DND-41 (cell line): Measurements from ENCODE around the gene LAMP5.

Experiments
- ATAC-seq: fragments of 200-7000 bp; cut with Tn5 transposase; 3 replicates; pipeline ENCODE4 v1.9.1; 2021; ENCODE audit warnings: low read depth; ENCODE audit not compliant: insufficient read depth
- DNase-seq: peaks from one replicate; pipeline ENCODE4 v3.0.0-alpha.2; 2020
- H2AFZ ChIP-seq: 2 replicates; pipeline ENCODE4 v1.6.0; 2012; ENCODE audit warnings: low read depth, low read length
- H3K27ac ChIP-seq: 2 replicates; pipeline ENCODE4 v1.5.1; 2012; ENCODE audit warnings: low read length, inconsistent platforms
- H3K27me3 ChIP-seq: fragments of 200-600 bp; sonication (generic); 2 replicates; pipeline ENCODE4 v1.6.0; 2012; ENCODE audit warnings: low read length, mild to moderate bottlenecking, inconsistent platforms; ENCODE audit not compliant: insufficient read depth, poor library complexity
- H3K36me3 ChIP-seq: 2 replicates; pipeline ENCODE4 v1.5.1; 2012; ENCODE audit warnings: low read length, inconsistent platforms; ENCODE audit not compliant: insufficient read depth
- H3K4me1 ChIP-seq: 2 replicates; pipeline ENCODE4 v1.5.1; 2012; ENCODE audit warnings: mild to moderate bottlenecking, low read length; ENCODE audit not compliant: insufficient read depth
- H3K4me2 ChIP-seq: 2 replicates; pipeline ENCODE4 v1.6.0; 2012; ENCODE audit warnings: mild to moderate bottlenecking, moderate library complexity, low read length, inconsistent platforms; ENCODE audit not compliant: insufficient read depth
- H3K4me3 ChIP-seq, 2 experiments: fragments of 200-600 bp in 1 of 2; shearing (Covaris generic) in 1 of 2; 2 replicates each; pipeline ENCODE4 v1.5.1; 2012 to 2016; ENCODE audit warnings: inconsistent platforms in 2 of 2, low read length in 2 of 2, mild to moderate bottlenecking in 2 of 2, low read depth in 1 of 2, moderate library complexity in 1 of 2
- H3K79me2 ChIP-seq: 2 replicates; pipeline ENCODE4 v1.6.0; 2012; ENCODE audit warnings: low read length, inconsistent platforms; ENCODE audit not compliant: insufficient read depth
- H3K9ac ChIP-seq: 2 replicates; pipeline ENCODE4 v1.6.0; 2012; ENCODE audit warnings: low read depth, mild to moderate bottlenecking, inconsistent platforms, low read length, moderate library complexity
- H3K9me3 ChIP-seq: 2 replicates; pipeline ENCODE4 v1.5.1; 2012; ENCODE audit warnings: low read length, moderate library complexity, mild to moderate bottlenecking, inconsistent platforms; ENCODE audit not compliant: insufficient read depth, severe bottlenecking
- H4K20me1 ChIP-seq: 2 replicates; pipeline ENCODE4 v1.6.0; 2012; ENCODE audit warnings: low read length; ENCODE audit not compliant: insufficient read depth
- EZH2 ChIP-seq: IDR thresholded peaks from 3 replicates; pipeline ENCODE4 v1.6.1; 2012; ENCODE audit warnings: borderline replicate concordance, low read depth, mild to moderate bottlenecking, moderate library complexity, low read length, inconsistent platforms; ENCODE audit not compliant: severe bottlenecking
- TF ChIP-seq, protein P1 (sequence below): IDR thresholded peaks from 2 replicates; pipeline ENCODE4 v1.5.1; 2012; ENCODE audit warnings: borderline replicate concordance, low read length, moderate library complexity, mild to moderate bottlenecking; ENCODE audit not compliant: poor library complexity, severe bottlenecking; ENCODE audit errors: extremely low read depth

The LAMP5 gene

DNA sequence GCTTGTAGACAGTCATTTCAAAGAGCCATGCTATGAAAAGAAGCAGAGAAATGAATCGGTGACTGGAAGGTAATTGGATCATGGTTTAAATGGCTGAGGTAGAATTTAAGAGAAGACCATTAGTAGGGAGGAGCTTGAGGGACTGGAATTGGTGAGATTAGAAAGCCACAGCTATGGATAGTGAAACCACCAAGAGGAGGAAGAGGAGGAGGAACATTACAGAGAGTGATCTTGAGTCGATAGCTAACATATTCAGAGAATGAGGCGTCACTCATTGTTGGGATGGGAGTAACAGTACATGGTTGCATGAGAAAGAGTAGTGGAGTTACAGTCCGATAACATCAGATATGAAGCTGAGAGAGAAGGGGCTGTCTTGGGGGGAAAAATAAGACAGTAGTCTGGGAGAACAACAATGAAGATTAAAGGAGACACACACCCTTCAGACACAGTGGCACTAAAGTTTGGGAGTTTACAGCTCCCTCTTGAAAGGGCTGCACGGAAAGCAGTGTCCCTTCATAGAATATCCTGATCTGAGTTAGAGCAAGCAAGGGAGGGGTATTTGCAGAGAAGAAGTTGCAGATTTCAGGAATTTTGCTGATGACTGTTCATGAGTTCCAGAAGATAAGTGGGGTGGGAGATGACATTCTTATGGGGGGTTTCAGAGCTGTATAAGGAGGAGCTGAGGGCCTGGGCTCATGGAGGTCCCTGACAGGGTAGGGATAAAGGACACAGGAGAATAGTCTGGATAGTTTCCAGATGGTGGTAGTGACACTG lies 15.1 kb upstream of the LAMP5 start:
- no peak overlapping the region for H3K9ac ChIP-seq
- H3K79me2 ChIP-seq: no peaks in the 10 kb centered on the region
- no peaks in the 10 kb centered on the region for H3K4me1 ChIP-seq
- H3K36me3 ChIP-seq: no peaks in the 10 kb centered on the region
- ATAC-seq (no peak), DNase-seq (no peak)
- no peaks in the 10 kb centered on the region for H3K27me3 ChIP-seq
- no peak overlapping the region for H3K4me2 ChIP-seq
- no peaks in the 10 kb centered on the region for H4K20me1 ChIP-seq
- H3K9me3 ChIP-seq: no peaks in the 10 kb centered on the region
- H3K4me3 ChIP-seq: no peak overlapping the region
- no peak overlapping the region for H2AFZ ChIP-seq
- H3K27ac ChIP-seq: no peak overlapping the region
- TF ChIP-seq EZH2: no peak
- TF ChIP-seq, protein P1, sequence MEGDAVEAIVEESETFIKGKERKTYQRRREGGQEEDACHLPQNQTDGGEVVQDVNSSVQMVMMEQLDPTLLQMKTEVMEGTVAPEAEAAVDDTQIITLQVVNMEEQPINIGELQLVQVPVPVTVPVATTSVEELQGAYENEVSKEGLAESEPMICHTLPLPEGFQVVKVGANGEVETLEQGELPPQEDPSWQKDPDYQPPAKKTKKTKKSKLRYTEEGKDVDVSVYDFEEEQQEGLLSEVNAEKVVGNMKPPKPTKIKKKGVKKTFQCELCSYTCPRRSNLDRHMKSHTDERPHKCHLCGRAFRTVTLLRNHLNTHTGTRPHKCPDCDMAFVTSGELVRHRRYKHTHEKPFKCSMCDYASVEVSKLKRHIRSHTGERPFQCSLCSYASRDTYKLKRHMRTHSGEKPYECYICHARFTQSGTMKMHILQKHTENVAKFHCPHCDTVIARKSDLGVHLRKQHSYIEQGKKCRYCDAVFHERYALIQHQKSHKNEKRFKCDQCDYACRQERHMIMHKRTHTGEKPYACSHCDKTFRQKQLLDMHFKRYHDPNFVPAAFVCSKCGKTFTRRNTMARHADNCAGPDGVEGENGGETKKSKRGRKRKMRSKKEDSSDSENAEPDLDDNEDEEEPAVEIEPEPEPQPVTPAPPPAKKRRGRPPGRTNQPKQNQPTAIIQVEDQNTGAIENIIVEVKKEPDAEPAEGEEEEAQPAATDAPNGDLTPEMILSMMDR: no peak

DNA sequence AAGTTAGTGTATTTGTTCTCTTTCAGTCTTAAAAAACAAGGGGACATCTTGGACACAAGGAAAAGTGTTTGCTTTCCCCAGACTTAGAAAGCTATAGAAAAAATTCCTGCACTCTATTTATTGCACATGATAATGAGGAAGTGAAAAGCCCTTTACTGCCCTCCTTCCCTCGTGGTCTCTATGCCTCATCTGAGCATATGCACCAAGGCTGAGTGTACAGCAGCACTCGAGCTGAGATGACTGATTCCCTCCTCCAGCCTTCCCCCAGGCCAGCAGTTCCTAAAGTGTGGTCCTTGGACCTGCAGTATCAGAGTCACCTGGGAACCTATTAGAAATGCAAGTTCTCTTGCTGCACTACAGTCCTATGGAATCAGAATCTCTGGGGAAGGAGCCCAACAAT lies 14.3 kb upstream of the LAMP5 start:
- Histone ChIP-seq H3K27me3 (no peaks in the 10 kb centered on the region), H3K36me3 (no peaks in the 10 kb centered on the region), H3K4me2 (no peak overlapping the region), H4K20me1 (no peaks in the 10 kb centered on the region), H3K79me2 (no peaks in the 10 kb centered on the region), H3K9ac (no peak overlapping the region), H3K27ac (no peak overlapping the region), H3K9me3 (no peaks in the 10 kb centered on the region), H3K4me3 (no peak overlapping the region), H3K4me1 (no peaks in the 10 kb centered on the region), H2AFZ (no peak overlapping the region)
- ATAC-seq: no peak
- TF ChIP-seq, protein P1: no peak
- TF ChIP-seq EZH2: no peak
- DNase-seq: no peak

DNA sequence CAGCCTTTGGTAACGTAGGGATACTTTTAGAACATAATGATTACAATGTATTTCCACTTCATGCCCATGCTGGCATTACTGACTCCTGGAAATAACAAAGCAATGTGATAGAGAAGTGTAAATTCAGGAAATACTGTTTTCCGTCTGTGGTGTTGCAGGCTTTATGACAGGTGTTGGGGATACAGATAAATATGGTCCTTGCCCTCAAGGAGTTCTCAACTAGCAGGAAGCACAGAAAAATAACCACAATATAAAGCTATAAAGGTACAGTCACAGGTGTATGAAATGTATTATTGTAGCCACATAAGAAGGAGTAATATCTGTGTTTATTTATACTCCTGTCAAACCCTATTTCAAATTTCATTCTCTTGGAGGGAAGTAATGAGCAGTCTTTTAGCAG lies 12.9 kb upstream of the LAMP5 start:
- no peak overlapping the region for H3K4me2 ChIP-seq
- TF ChIP-seq, protein P1: no peak
- TF ChIP-seq EZH2: no peak
- H3K9ac ChIP-seq: no peak overlapping the region
- H2AFZ ChIP-seq: no peak overlapping the region
- no peaks in the 10 kb centered on the region for H3K4me1 ChIP-seq
- no peaks in the 10 kb centered on the region for H4K20me1 ChIP-seq
- no peaks in the 10 kb centered on the region for H3K9me3 ChIP-seq
- DNase-seq: no peak
- H3K27ac ChIP-seq: no peak overlapping the region
- H3K4me3 ChIP-seq: no peak overlapping the region
- no peak for ATAC-seq
- no peaks in the 10 kb centered on the region for H3K27me3 ChIP-seq
- H3K79me2 ChIP-seq: no peaks in the 10 kb centered on the region
- no peaks in the 10 kb centered on the region for H3K36me3 ChIP-seq
